GM19467 (cell line): ENCODE measurements around the gene PIK3R4.

Experiments
- ATAC-seq: cut with Tn5 transposase; IDR thresholded peaks from one replicate; pipeline ENCODE4 v1.9.1; 2021; ENCODE audit warnings: mild to moderate bottlenecking, moderate library complexity; ENCODE audit not compliant: unreplicated experiment

Gene PIK3R4

GRCh38 chr3:130644628-130645253 lies 101.9 kb downstream of the PIK3R4 start:
- no peak for ATAC-seq

DNA sequence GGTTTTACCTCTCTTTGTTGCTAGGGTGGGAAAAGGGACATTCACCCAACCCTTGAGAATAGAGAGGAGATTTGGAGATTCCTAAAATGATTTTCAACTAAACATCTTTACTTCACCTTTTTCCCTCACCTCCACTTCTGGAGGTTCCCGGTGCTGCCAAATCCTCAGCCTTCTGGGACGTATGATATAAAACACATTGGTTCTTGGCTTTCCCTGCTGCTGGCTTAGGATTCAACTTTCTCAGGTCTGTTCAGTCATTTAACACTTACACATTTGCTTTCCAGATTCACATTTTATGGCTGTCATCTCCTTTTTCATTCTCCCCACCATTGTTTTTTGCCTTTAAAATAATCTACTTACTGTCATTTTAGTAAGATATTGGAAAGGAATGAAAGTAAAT lies 106.6 kb downstream of the PIK3R4 start:
- ATAC-seq: no peak

GRCh38 chr3:130636480-130637234 lies 110.0 kb downstream of the PIK3R4 start:
- ATAC-seq: no peak

DNA sequence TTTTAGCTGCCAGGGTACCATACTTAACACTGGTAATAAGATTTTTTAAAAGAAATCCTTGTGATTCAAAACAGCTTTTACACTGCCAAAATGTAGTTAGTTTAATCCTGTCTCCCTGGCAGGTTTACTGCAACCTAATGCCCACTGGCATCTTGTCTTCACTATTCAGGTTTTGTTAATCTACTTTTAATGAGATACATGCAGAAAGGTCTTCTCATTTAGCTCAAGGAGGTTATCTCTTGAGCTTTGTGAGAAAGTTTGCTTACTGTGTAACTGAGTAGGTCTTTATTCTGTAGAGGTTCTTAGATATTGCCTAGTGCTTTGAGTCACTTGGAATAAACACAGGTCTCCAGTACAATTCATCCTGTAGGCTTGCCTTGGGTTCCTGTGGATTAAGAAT lies 110.7 kb downstream of the PIK3R4 start:
- no peak for ATAC-seq

- ATAC-seq: no peak
Measured at GRCh38 chr3:130635285-130635684, 111.3 kb downstream of the PIK3R4 start.
